ENCODE measurements around the gene USP10. TPM values are rescaled to one million over a fixed set of nuclear protein-coding genes. Genes with fewer than 3 reads are reported as not detected.

Gene USP10
- total RNA-seq, 2 donors from 2014 or later: 103 to 117 TPM

- peaks cover 1 to 13% of the 10 kb centered on the region in 2 donors for H3K36me3 Mint-ChIP-seq (ENCODE audit: insufficient read depth in 2 of 2)
- H3K27me3 Mint-ChIP-seq (ENCODE audit: low read depth): no peaks in the 10 kb centered on the region
- no peak overlapping the region for H3K27ac Mint-ChIP-seq
- DNase-seq (no peak), ATAC-seq (replicated peaks in 1 of 2) (no peak)
- peaks cover 9% of the 10 kb centered on the region for H3K4me1 Mint-ChIP-seq (ENCODE audit: low read depth)
- no peak overlapping the region for H3K4me3 Mint-ChIP-seq
- H3K9me3 Mint-ChIP-seq: no peaks in the 10 kb centered on the region
Measured at GRCh38 chr16:84662471-84662870, 37.3 kb upstream of the USP10 start.

- Mint-ChIP-seq H3K36me3 (ENCODE audit: insufficient read depth in 2 of 2) (peaks cover 0 to 10% of the 10 kb centered on the region in 2 donors), H3K4me3 (no peak overlapping the region), H3K27ac (no peak overlapping the region), H3K4me1 (ENCODE audit: low read depth) (peaks cover 9% of the 10 kb centered on the region), H3K9me3 (no peaks in the 10 kb centered on the region), H3K27me3 (ENCODE audit: low read depth) (no peaks in the 10 kb centered on the region)
- DNase-seq (no peak), ATAC-seq (replicated peaks in 1 of 2) (no peak)
Measured at GRCh38 chr16:84663433-84664101, 36.2 kb upstream of the USP10 start.

- Mint-ChIP-seq H3K27me3 (ENCODE audit: low read depth) (no peaks in the 10 kb centered on the region), H3K9me3 (no peaks in the 10 kb centered on the region), H3K4me3 (no peak overlapping the region), H3K4me1 (ENCODE audit: low read depth) (no peaks in the 10 kb centered on the region), H3K27ac (no peak overlapping the region), H3K36me3 (ENCODE audit: insufficient read depth in 2 of 2) (peaks cover 0 to 8% of the 10 kb centered on the region in 2 donors)
- DNase-seq: no peak
- no peak for ATAC-seq (replicated peaks in 1 of 2)
Measured at GRCh38 chr16:84665359-84665758, 34.4 kb upstream of the USP10 start.

GRCh38 chr16:84665843-84666242 lies 34.0 kb upstream of the USP10 start:
- H3K9me3 Mint-ChIP-seq: no peaks in the 10 kb centered on the region
- no peaks in the 10 kb centered on the region for H3K4me1 Mint-ChIP-seq (ENCODE audit: low read depth)
- no peak overlapping the region for H3K27ac Mint-ChIP-seq
- no peak overlapping the region for H3K4me3 Mint-ChIP-seq
- ATAC-seq (replicated peaks in 1 of 2) (no peak), DNase-seq (no peak)
- peaks cover 0 to 8% of the 10 kb centered on the region in 2 donors for H3K36me3 Mint-ChIP-seq (ENCODE audit: insufficient read depth in 2 of 2)
- H3K27me3 Mint-ChIP-seq (ENCODE audit: low read depth): no peaks in the 10 kb centered on the region

GRCh38 chr16:84667600-84668309 lies 32.0 kb upstream of the USP10 start:
- peaks cover 0 to 5% of the 10 kb centered on the region in 2 donors for H3K36me3 Mint-ChIP-seq (ENCODE audit: insufficient read depth in 2 of 2)
- no peaks in the 10 kb centered on the region for H3K27me3 Mint-ChIP-seq (ENCODE audit: low read depth)
- peak overlapping the region; percentile 19 for H3K27ac Mint-ChIP-seq
- DNase-seq: no peak
- ATAC-seq (replicated peaks in 1 of 2): no peak
- no peaks in the 10 kb centered on the region for H3K9me3 Mint-ChIP-seq
- peaks cover 13% of the 10 kb centered on the region for H3K4me1 Mint-ChIP-seq (ENCODE audit: low read depth)
- H3K4me3 Mint-ChIP-seq: no peak overlapping the region

GRCh38 chr16:84670063-84670462 lies 29.7 kb upstream of the USP10 start:
- no peaks in the 10 kb centered on the region for H3K36me3 Mint-ChIP-seq (ENCODE audit: insufficient read depth in 2 of 2)
- H3K9me3 Mint-ChIP-seq: no peaks in the 10 kb centered on the region
- H3K4me1 Mint-ChIP-seq (ENCODE audit: low read depth): peaks cover 14% of the 10 kb centered on the region
- no peaks in the 10 kb centered on the region for H3K27me3 Mint-ChIP-seq (ENCODE audit: low read depth)
- H3K27ac Mint-ChIP-seq: no peak overlapping the region
- H3K4me3 Mint-ChIP-seq: no peak overlapping the region
- no peak for DNase-seq
- ATAC-seq (replicated peaks in 1 of 2): no peak

- ATAC-seq (replicated peaks in 1 of 2) (peak; percentile 84 to 86), DNase-seq (peak; percentile 77 to 85)
- Mint-ChIP-seq H3K36me3 (ENCODE audit: insufficient read depth in 2 of 2) (no peaks in the 10 kb centered on the region), H3K4me3 (no peak overlapping the region), H3K27ac (no peak overlapping the region), H3K9me3 (no peaks in the 10 kb centered on the region), H3K4me1 (ENCODE audit: low read depth) (peaks cover 14% of the 10 kb centered on the region), H3K27me3 (ENCODE audit: low read depth) (no peaks in the 10 kb centered on the region)
Measured at GRCh38 chr16:84672276-84673202, 27.3 kb upstream of the USP10 start.

GRCh38 chr16:84673203-84673535 lies 26.6 kb upstream of the USP10 start:
- H3K4me3 Mint-ChIP-seq: no peak overlapping the region
- H3K27ac Mint-ChIP-seq: no peak overlapping the region
- no peaks in the 10 kb centered on the region for H3K27me3 Mint-ChIP-seq (ENCODE audit: low read depth)
- ATAC-seq (replicated peaks in 1 of 2): no peak
- DNase-seq: no peak
- H3K9me3 Mint-ChIP-seq: no peaks in the 10 kb centered on the region
- H3K4me1 Mint-ChIP-seq (ENCODE audit: low read depth): peaks cover 14% of the 10 kb centered on the region
- H3K36me3 Mint-ChIP-seq (ENCODE audit: insufficient read depth in 2 of 2): no peaks in the 10 kb centered on the region

- no peak overlapping the region for H3K4me3 Mint-ChIP-seq
- no peaks in the 10 kb centered on the region for H3K36me3 Mint-ChIP-seq (ENCODE audit: insufficient read depth in 2 of 2)
- H3K9me3 Mint-ChIP-seq: no peaks in the 10 kb centered on the region
- H3K27me3 Mint-ChIP-seq (ENCODE audit: low read depth): no peaks in the 10 kb centered on the region
- DNase-seq (no peak), ATAC-seq (replicated peaks in 1 of 2) (no peak)
- no peak overlapping the region for H3K27ac Mint-ChIP-seq
- H3K4me1 Mint-ChIP-seq (ENCODE audit: low read depth): peaks cover 14% of the 10 kb centered on the region
Measured at GRCh38 chr16:84673561-84673960, 26.2 kb upstream of the USP10 start.

- Mint-ChIP-seq H3K4me1 (ENCODE audit: low read depth) (peaks cover 14% of the 10 kb centered on the region), H3K36me3 (ENCODE audit: insufficient read depth in 2 of 2) (no peaks in the 10 kb centered on the region), H3K27me3 (ENCODE audit: low read depth) (peaks cover 4% of the 10 kb centered on the region), H3K27ac (no peak overlapping the region), H3K4me3 (no peak overlapping the region), H3K9me3 (no peaks in the 10 kb centered on the region)
- ATAC-seq (replicated peaks in 1 of 2) (no peak), DNase-seq (no peak)
Measured at GRCh38 chr16:84675423-84675822, 24.4 kb upstream of the USP10 start.

GRCh38 chr16:84675884-84676283 lies 23.9 kb upstream of the USP10 start:
- Mint-ChIP-seq H3K4me1 (ENCODE audit: low read depth) (peaks cover 14% of the 10 kb centered on the region), H3K9me3 (no peaks in the 10 kb centered on the region), H3K36me3 (ENCODE audit: insufficient read depth in 2 of 2) (no peaks in the 10 kb centered on the region), H3K27me3 (ENCODE audit: low read depth) (peaks cover 8% of the 10 kb centered on the region), H3K27ac (no peak overlapping the region), H3K4me3 (no peak overlapping the region)
- ATAC-seq (replicated peaks in 1 of 2): no peak
- DNase-seq: no peak

GRCh38 chr16:84677017-84677803 lies 22.6 kb upstream of the USP10 start:
- DNase-seq: no peak
- Mint-ChIP-seq H3K9me3 (no peaks in the 10 kb centered on the region), H3K27me3 (ENCODE audit: low read depth) (peaks cover 8% of the 10 kb centered on the region), H3K4me3 (no peak overlapping the region), H3K36me3 (ENCODE audit: insufficient read depth in 2 of 2) (no peaks in the 10 kb centered on the region), H3K27ac (no peak overlapping the region), H3K4me1 (ENCODE audit: low read depth) (peaks cover 4% of the 10 kb centered on the region)
- no peak for ATAC-seq (replicated peaks in 1 of 2)

Measured in activated T-cell treated with anti-CD3 and anti-CD28 coated beads, Interleukin-2, amount 50 U/mL, for 72 hours (primary cell).